ENCODE data around the gene MESD. TPM values are rescaled to one million over a fixed set of nuclear protein-coding genes. Genes with fewer than 3 reads are reported as not detected.
A peak's percentile ranks its signal among the peaks of the same experiment; 100 is the strongest.

MESD gene
- total and polyA plus RNA-seq, 2 donors from 2014 or later, result 23.3 to 30.9 TPM

- no peak for TF ChIP-seq CTCF (IDR thresholded peaks at IDR 0.05; ENCODE audit: borderline replicate concordance, extremely low read depth, insufficient read depth)
- peak in 1 of 5 donors; percentile 17 for DNase-seq
Observed at GRCh38 chr15:80932513-80932815, 57.2 kb downstream of the MESD start.

GRCh38 chr15:80931721-80932512 lies 57.7 kb downstream of the MESD start:
- no peak overlapping the region for H3K9ac ChIP-seq (ENCODE audit: low read length in 3 of 3)
- intact Hi-C loops (cut with DNase I), result no loop called here
- no peak overlapping the region for H3K27ac ChIP-seq (ENCODE audit: low read depth in 2 of 2, low read length in 2 of 2)
- H3K27me3 ChIP-seq (ENCODE audit: control insufficient read depth, insufficient read depth, low read length), result no peaks in the 10 kb centered on the region
- H3K9me3 ChIP-seq (ENCODE audit: control insufficient read depth in 2 of 3, insufficient read depth in 1 of 3, low read length in 3 of 3), result no peaks in the 10 kb centered on the region
- FAIRE-seq (no peak), DNase-seq (no peak)
- TF ChIP-seq CTCF (IDR thresholded peaks at IDR 0.05; ENCODE audit: borderline replicate concordance, extremely low read depth, insufficient read depth), result no peak
- H3K36me3 ChIP-seq (ENCODE audit: control insufficient read depth in 2 of 3, insufficient read depth in 3 of 3, low read length in 3 of 3), result no peaks in the 10 kb centered on the region
- H3K4me3 ChIP-seq (ENCODE audit: low read length in 3 of 3), result no peak overlapping the region
- no peaks in the 10 kb centered on the region for H3K4me1 ChIP-seq (ENCODE audit: control insufficient read depth in 2 of 3, insufficient read depth in 2 of 3, low read depth in 1 of 3, low read length in 3 of 3)

More at GRCh38 chr15:80932513-80932815, 57.2 kb downstream of the MESD start:
- H3K27ac ChIP-seq (ENCODE audit: low read depth in 2 of 2, low read length in 2 of 2), result no peak overlapping the region
- H3K9me3 ChIP-seq (ENCODE audit: control insufficient read depth in 2 of 3, insufficient read depth in 1 of 3, low read length in 3 of 3), result no peaks in the 10 kb centered on the region
- no peak for FAIRE-seq
- H3K36me3 ChIP-seq (ENCODE audit: control insufficient read depth in 2 of 3, insufficient read depth in 3 of 3, low read length in 3 of 3), result no peaks in the 10 kb centered on the region
- H3K4me1 ChIP-seq (ENCODE audit: control insufficient read depth in 2 of 3, insufficient read depth in 2 of 3, low read depth in 1 of 3, low read length in 3 of 3), result no peaks in the 10 kb centered on the region
- H3K9ac ChIP-seq (ENCODE audit: low read length in 3 of 3), result no peak overlapping the region
- no peak overlapping the region for H3K4me3 ChIP-seq (ENCODE audit: low read length in 3 of 3)
- H3K27me3 ChIP-seq (ENCODE audit: control insufficient read depth, insufficient read depth, low read length), result no peaks in the 10 kb centered on the region
- intact Hi-C loops (cut with DNase I), result no loop called here

- no peak overlapping the region for H3K9ac ChIP-seq (ENCODE audit: low read length in 3 of 3)
- no peaks in the 10 kb centered on the region for H3K9me3 ChIP-seq (ENCODE audit: control insufficient read depth in 2 of 3, insufficient read depth in 1 of 3, low read length in 3 of 3)
- no peaks in the 10 kb centered on the region for H3K36me3 ChIP-seq (ENCODE audit: control insufficient read depth in 2 of 3, insufficient read depth in 3 of 3, low read length in 3 of 3)
- H3K27ac ChIP-seq (ENCODE audit: low read depth in 2 of 2, low read length in 2 of 2), result no peak overlapping the region
- no peaks in the 10 kb centered on the region for H3K4me1 ChIP-seq (ENCODE audit: control insufficient read depth in 2 of 3, insufficient read depth in 2 of 3, low read depth in 1 of 3, low read length in 3 of 3)
- intact Hi-C loops (cut with DNase I), result no loop called here
- H3K27me3 ChIP-seq (ENCODE audit: control insufficient read depth, insufficient read depth, low read length), result no peaks in the 10 kb centered on the region
- no peak overlapping the region for H3K4me3 ChIP-seq (ENCODE audit: low read length in 3 of 3)
- no peak for TF ChIP-seq CTCF (IDR thresholded peaks at IDR 0.05; ENCODE audit: borderline replicate concordance, extremely low read depth, insufficient read depth)
- DNase-seq (no peak), FAIRE-seq (no peak)
Observed at GRCh38 chr15:80931191-80931590, 58.4 kb downstream of the MESD start.
